CD4-positive, alpha-beta T cell (primary cell): ENCODE measurements around the gene GUCD1. TPM values are rescaled to one million over a fixed set of nuclear protein-coding genes. Genes with fewer than 3 reads are reported as not detected.

ENCODE experiments used
- ATAC-seq: fragments of 200-7000 bp; cut with Tn5 transposase; one replicate; pipeline ENCODE4 v1.10.0; 2022; ENCODE audit warnings: mild to moderate bottlenecking; ENCODE audit not compliant: poor library complexity
- CTCF ChIA-PET: fragments of 350-600 bp; sonication (Branson Sonifier 250); formaldehyde crosslinking; loops from one replicate; lab custom pipeline; 2021; ENCODE audit warnings: antibody characterized with exemption, inconsistent platforms; lab: Charles Lee
- POLR2A ChIA-PET: fragments of 350-600 bp; sonication (Branson Sonifier 250); formaldehyde crosslinking; loops from one replicate; lab custom pipeline; 2021; ENCODE audit warnings: antibody characterized with exemption, inconsistent platforms; lab: Charles Lee
- DNase-seq, 14 experiments: peaks; one replicate each; pipeline ENCODE4 v3.0.0-alpha.2; 2013 to 2020; ENCODE audit warnings: mixed read lengths in 2 of 14
- H3K27ac ChIP-seq, 2 donors: one replicate each; pipeline versions ENCODE4 v1.5.1 to v1.7.0; 2013; ENCODE audit warnings: low read length in 2 of 2, low read depth in 1 of 2, mild to moderate bottlenecking in 1 of 2
- H3K27me3 ChIP-seq, 2 experiments: 1 replicate in 1 of 2; 2 replicates in 1 of 2; pipeline versions ENCODE4 v1.6.1 to v1.7.0; 2013; ENCODE audit warnings: low read length in 2 of 2, control low read depth in 1 of 2, mild to moderate bottlenecking in 1 of 2, moderate library complexity in 1 of 2; ENCODE audit not compliant: insufficient read depth in 2 of 2, control insufficient read depth in 1 of 2
- H3K36me3 ChIP-seq: one replicate; pipeline ENCODE4 v1.6.1; 2013; ENCODE audit warnings: low read length, control low read depth; ENCODE audit not compliant: insufficient read depth
- H3K4me1 ChIP-seq: one replicate; pipeline ENCODE4 v1.6.1; 2013; ENCODE audit warnings: low read length, control low read depth; ENCODE audit not compliant: insufficient read depth
- H3K4me3 ChIP-seq: one replicate; pipeline ENCODE4 v1.5.1; 2013; ENCODE audit warnings: mild to moderate bottlenecking, low read length, moderate library complexity
- H3K9me3 ChIP-seq, 2 experiments: 1 replicate in 1 of 2; 2 replicates in 1 of 2; pipeline versions ENCODE4 v1.6.1 to v1.7.0; 2013; ENCODE audit warnings: low read length in 2 of 2, mild to moderate bottlenecking in 2 of 2, control low read depth in 1 of 2, moderate library complexity in 1 of 2; ENCODE audit not compliant: control insufficient read depth in 1 of 2, insufficient read depth in 1 of 2
- H3K27ac Mint-ChIP-seq: one replicate; pipeline ENCODE4 v1.8.0; 2020; ENCODE audit warnings: mixed read lengths
- H3K27me3 Mint-ChIP-seq: one replicate; pipeline ENCODE4 v1.8.0; 2021; ENCODE audit warnings: mixed read lengths
- H3K36me3 Mint-ChIP-seq: one replicate; pipeline ENCODE4 v1.8.0; 2021; ENCODE audit warnings: low read depth, mixed read lengths
- H3K4me1 Mint-ChIP-seq: one replicate; pipeline ENCODE4 v1.8.0; 2021; ENCODE audit warnings: low read depth, mixed read lengths
- H3K4me3 Mint-ChIP-seq: one replicate; pipeline ENCODE4 v1.8.0; 2020; ENCODE audit warnings: mild to moderate bottlenecking, mixed read lengths
- H3K9me3 Mint-ChIP-seq: one replicate; pipeline ENCODE4 v1.8.0; 2020; ENCODE audit warnings: mixed read lengths
- intact Hi-C, 2 experiments: fragments of 100-400 bp; cut with DNase I in 1 of 2; cut with micrococcal nuclease in 1 of 2; formaldehyde crosslinking; loops; one replicate each; pipeline versions ENCODE4 v1.15.1 to v1.9.0; 2023 to 2025; cut with DNase I, micrococcal nuclease
- total RNA-seq, 174 experiments: library from RNA in 2 of 174; stranded (reverse) in 2 of 174; gene quantifications; one replicate each; pipeline ENCODE4 v1.2.3 and lab custom pipeline; 2021 to 2026
- TF ChIP-seq, protein P1 (sequence below): fragments of 200-600 bp; IDR thresholded peaks from one replicate; pipeline ENCODE4 v1.8.0; 2022; ENCODE audit warnings: antibody characterized with exemption, mild to moderate bottlenecking

Gene GUCD1
- total RNA-seq, 2 experiments from 2014 or later: 60.9 to 68.3 TPM

DNA sequence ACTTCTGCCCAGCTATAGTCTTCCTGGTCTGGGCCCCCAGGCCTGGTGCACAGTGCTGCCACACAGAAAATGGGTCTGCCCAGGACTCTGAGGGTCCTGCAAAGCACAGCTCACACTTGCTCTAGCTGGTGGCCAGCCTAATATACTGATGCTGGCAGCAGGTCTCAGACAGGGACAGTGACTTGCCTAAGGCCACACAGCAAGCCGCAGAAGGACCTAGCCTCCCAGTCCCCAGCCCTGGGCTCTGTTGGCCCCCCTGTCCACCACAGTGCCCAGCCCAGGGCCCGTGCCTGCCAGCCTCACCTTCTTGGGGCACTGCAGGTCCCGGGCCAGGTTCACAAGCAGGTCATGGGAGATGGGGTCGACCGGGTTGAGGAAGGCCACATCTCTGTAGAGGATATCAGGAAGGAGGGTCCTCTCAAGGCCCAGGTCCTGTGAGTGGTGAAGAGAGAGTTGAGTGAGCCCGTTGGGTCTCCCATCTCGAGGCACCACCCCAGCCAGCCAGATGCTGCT is 34.6 kb upstream of the GUCD1 start:
- no peak overlapping the region for H3K27ac Mint-ChIP-seq

DNA sequence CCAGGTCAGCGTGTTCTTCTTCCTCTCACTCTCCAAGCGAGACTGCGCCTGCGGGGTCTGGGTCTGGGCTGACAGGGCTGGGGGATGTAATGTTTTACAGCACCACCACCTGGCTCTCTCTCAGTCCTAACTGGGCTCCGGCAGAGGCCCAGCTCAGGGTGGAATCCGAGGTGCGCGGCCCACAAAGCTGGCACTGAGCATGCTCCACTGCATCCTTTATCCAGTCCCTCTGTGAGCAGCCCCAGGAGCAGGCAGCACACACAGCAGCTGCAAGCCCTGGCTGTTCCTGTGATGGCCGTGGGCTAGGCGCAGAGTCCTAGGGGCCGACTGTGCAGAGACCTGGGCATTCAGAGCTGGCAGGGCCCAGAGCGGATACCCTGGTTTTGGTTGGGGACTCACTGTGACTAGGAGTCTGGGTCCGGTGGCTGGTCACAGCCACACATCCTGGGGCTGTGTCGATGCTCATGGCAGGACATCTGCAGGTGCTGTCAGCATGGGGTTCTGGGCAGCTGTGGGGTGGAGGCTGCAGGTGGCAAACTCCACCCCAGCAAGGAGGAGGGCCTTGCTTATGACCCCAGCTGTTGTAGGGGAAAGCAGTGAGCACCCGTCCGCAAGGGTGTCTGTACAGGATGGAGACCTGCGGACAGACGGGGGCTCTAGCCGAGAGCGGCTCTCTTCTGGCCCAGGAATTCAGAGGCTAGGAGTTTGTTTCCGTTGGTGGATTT is 34.0 kb upstream of the GUCD1 start:
- no peak overlapping the region for H3K4me3 ChIP-seq
- TF ChIP-seq, protein P1, sequence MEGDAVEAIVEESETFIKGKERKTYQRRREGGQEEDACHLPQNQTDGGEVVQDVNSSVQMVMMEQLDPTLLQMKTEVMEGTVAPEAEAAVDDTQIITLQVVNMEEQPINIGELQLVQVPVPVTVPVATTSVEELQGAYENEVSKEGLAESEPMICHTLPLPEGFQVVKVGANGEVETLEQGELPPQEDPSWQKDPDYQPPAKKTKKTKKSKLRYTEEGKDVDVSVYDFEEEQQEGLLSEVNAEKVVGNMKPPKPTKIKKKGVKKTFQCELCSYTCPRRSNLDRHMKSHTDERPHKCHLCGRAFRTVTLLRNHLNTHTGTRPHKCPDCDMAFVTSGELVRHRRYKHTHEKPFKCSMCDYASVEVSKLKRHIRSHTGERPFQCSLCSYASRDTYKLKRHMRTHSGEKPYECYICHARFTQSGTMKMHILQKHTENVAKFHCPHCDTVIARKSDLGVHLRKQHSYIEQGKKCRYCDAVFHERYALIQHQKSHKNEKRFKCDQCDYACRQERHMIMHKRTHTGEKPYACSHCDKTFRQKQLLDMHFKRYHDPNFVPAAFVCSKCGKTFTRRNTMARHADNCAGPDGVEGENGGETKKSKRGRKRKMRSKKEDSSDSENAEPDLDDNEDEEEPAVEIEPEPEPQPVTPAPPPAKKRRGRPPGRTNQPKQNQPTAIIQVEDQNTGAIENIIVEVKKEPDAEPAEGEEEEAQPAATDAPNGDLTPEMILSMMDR: no peak
- ChIA-PET CTCF (no interaction called here), POLR2A (no interaction called here)
- Mint-ChIP-seq H3K36me3 (no peaks in the 10 kb centered on the region), H3K4me3 (no peak overlapping the region), H3K4me1 (peaks cover 5% of the 10 kb centered on the region), H3K27me3 (peaks cover 6% of the 10 kb centered on the region), H3K27ac (no peak overlapping the region), H3K9me3 (no peaks in the 10 kb centered on the region)
- no peak overlapping the region for H3K27ac ChIP-seq
- no peak for ATAC-seq
- DNase-seq: peak in 1 of 14 experiments; percentile 4
- H3K27me3 ChIP-seq: peaks cover 3 to 6% of the 10 kb centered on the region in 2 experiments
- peaks cover 12% of the 10 kb centered on the region for H3K4me1 ChIP-seq
- intact Hi-C loops: no loop called here
- H3K9me3 ChIP-seq: no peaks in the 10 kb centered on the region
- H3K36me3 ChIP-seq: no peaks in the 10 kb centered on the region

More for the DNA sequence above, 34.6 kb upstream of the GUCD1 start:
- H3K9me3 Mint-ChIP-seq: no peaks in the 10 kb centered on the region
- no peak for ATAC-seq
- H3K9me3 ChIP-seq: peaks cover 0 to 1% of the 10 kb centered on the region in 2 experiments
- intact Hi-C loops: no loop called here
- H3K27ac ChIP-seq: no peak overlapping the region
- no peak overlapping the region for H3K4me3 Mint-ChIP-seq
- peaks cover 3 to 6% of the 10 kb centered on the region in 2 experiments for H3K27me3 ChIP-seq
- TF ChIP-seq, protein P1: no peak
- no peaks in the 10 kb centered on the region for H3K36me3 ChIP-seq
- peaks cover 12% of the 10 kb centered on the region for H3K4me1 ChIP-seq
- no peak overlapping the region for H3K4me3 ChIP-seq
- peaks cover 5% of the 10 kb centered on the region for H3K4me1 Mint-ChIP-seq
- H3K27me3 Mint-ChIP-seq: peaks cover 6% of the 10 kb centered on the region
- no peaks in the 10 kb centered on the region for H3K36me3 Mint-ChIP-seq
- CTCF ChIA-PET: no interaction called here
- DNase-seq: peak in 1 of 14 experiments; percentile 6
- POLR2A ChIA-PET: no interaction called here

DNA sequence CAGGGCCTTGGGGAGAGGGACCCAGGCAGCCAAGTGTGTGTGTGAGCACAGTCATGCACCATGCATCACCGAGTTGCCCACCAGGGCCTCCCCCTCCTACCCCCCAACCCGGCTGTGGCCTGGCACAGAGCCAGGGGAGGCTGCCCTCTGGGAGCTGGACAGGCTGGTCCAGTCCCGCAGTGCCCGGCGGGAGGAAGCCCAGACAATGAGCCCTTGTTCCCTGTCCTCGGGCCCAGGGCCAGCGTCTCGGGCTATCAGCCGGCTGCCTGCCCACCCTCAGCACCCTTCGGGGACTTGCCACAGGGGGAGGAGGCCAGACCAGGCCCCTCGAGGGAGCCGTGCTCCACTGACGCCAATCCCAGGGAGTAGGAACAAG is 33.4 kb upstream of the GUCD1 start:
- no peak overlapping the region for H3K27ac ChIP-seq
- peaks cover 6% of the 10 kb centered on the region for H3K27me3 Mint-ChIP-seq
- no peaks in the 10 kb centered on the region for H3K9me3 ChIP-seq
- H3K36me3 Mint-ChIP-seq: no peaks in the 10 kb centered on the region
- intact Hi-C loops: no loop called here
- H3K27me3 ChIP-seq: peaks cover 3 to 6% of the 10 kb centered on the region in 2 experiments
- no peak overlapping the region for H3K4me3 Mint-ChIP-seq
- POLR2A ChIA-PET: no interaction called here
- H3K9me3 Mint-ChIP-seq: no peaks in the 10 kb centered on the region
- peaks cover 5% of the 10 kb centered on the region for H3K4me1 Mint-ChIP-seq
- TF ChIP-seq, protein P1: no peak
- H3K36me3 ChIP-seq: no peaks in the 10 kb centered on the region
- no peak for ATAC-seq
- peaks cover 11% of the 10 kb centered on the region for H3K4me1 ChIP-seq
- no peak overlapping the region for H3K27ac Mint-ChIP-seq
- no peak overlapping the region for H3K4me3 ChIP-seq
- CTCF ChIA-PET: no interaction called here
- DNase-seq: peak in 1 of 14 experiments; percentile 11
